MCF 10A (cell line): ENCODE results near the gene BCL2A1. TPM values are rescaled to one million over a fixed set of nuclear protein-coding genes. Genes with fewer than 3 reads are reported as not detected.
A peak's percentile ranks its signal among the peaks of the same experiment; 100 is the strongest.

Experiments used
- BruUV-seq: library from RNA; stranded (reverse); fragments of 400-500 nt; replicated peaks from 2 replicates; lab custom pipeline; 2021; lab: Mats Ljungman, UMichigan
- CTCF ChIA-PET: fragments of 300-600 bp; sonication (Branson Sonifier 250); formaldehyde crosslinking; extraction: SDS; loops from one replicate; lab custom pipeline; 2021; ENCODE audit warnings: antibody characterized with exemption, inconsistent platforms; lab: Yijun Ruan, JAX
- POLR2A ChIA-PET: fragments of 300-600, 350-650 bp; sonication (Branson Sonifier 250); formaldehyde crosslinking; extraction: SDS; loops from one replicate; lab custom pipeline; 2020; ENCODE audit warnings: antibody characterized with exemption, inconsistent platforms; lab: Yijun Ruan, JAX
- DNase-seq: peaks from one replicate; pipeline ENCODE4 v3.0.0-alpha.2; 2018; ENCODE audit not compliant: unreplicated experiment
- H3K27ac Mint-ChIP-seq: one replicate; pipeline ENCODE4 v1.8.0; 2022; ENCODE audit warnings: mild to moderate bottlenecking, low read depth, mixed read lengths; ENCODE audit not compliant: unreplicated experiment
- H3K27me3 Mint-ChIP-seq: one replicate; pipeline ENCODE4 v1.8.0; 2022; ENCODE audit warnings: mixed read lengths; ENCODE audit not compliant: insufficient read depth, unreplicated experiment
- H3K36me3 Mint-ChIP-seq: one replicate; pipeline ENCODE4 v1.8.0; 2022; ENCODE audit warnings: mild to moderate bottlenecking, moderate library complexity, mixed read lengths; ENCODE audit not compliant: insufficient read depth, unreplicated experiment
- H3K4me1 Mint-ChIP-seq: one replicate; pipeline ENCODE4 v1.8.0; 2022; ENCODE audit warnings: mixed read lengths; ENCODE audit not compliant: insufficient read depth, unreplicated experiment
- H3K4me3 Mint-ChIP-seq: one replicate; pipeline ENCODE4 v1.8.0; 2022; ENCODE audit warnings: mild to moderate bottlenecking, moderate library complexity, mixed read lengths; ENCODE audit not compliant: unreplicated experiment
- H3K9me3 Mint-ChIP-seq: one replicate; pipeline ENCODE4 v1.8.0; 2022; ENCODE audit warnings: mixed read lengths; ENCODE audit not compliant: unreplicated experiment
- intact Hi-C: fragments of 100-400 bp; cut with micrococcal nuclease; formaldehyde crosslinking; loops from 2 replicates; pipeline ENCODE4 v1.14.1; 2022
- total RNA-seq: library from RNA; stranded (reverse); gene quantifications from 2 replicates; pipeline ENCODE4 v1.2.3, GENCODE V29; 2022
- TF ChIP-seq, protein P1 (sequence below): fragments of 200-600 bp; IDR thresholded peaks from one replicate; pipeline ENCODE4 v1.8.0; 2022; ENCODE audit warnings: antibody characterized with exemption, mild to moderate bottlenecking; ENCODE audit not compliant: unreplicated experiment

Gene BCL2A1
- total RNA-seq, 1 experiment from 2014 or later, result not detected

DNA sequence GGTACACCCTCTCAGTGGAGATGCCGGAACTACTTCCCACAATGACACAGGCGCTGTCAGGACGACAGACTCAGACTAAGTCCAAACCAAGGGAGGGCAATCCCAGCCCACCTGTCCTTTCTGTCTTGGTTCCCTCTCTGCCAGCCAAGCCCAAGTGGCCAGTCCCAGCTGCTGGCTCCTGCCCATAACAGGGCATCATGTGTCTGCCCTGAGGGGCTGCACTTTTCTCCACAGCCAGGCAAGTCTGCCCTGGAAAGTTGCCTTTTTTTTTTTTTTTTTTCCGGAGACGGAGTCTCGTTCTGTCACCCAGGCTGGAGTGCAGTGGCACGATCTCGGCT lies 20.0 kb upstream of the BCL2A1 start:
- TF ChIP-seq, protein P1, sequence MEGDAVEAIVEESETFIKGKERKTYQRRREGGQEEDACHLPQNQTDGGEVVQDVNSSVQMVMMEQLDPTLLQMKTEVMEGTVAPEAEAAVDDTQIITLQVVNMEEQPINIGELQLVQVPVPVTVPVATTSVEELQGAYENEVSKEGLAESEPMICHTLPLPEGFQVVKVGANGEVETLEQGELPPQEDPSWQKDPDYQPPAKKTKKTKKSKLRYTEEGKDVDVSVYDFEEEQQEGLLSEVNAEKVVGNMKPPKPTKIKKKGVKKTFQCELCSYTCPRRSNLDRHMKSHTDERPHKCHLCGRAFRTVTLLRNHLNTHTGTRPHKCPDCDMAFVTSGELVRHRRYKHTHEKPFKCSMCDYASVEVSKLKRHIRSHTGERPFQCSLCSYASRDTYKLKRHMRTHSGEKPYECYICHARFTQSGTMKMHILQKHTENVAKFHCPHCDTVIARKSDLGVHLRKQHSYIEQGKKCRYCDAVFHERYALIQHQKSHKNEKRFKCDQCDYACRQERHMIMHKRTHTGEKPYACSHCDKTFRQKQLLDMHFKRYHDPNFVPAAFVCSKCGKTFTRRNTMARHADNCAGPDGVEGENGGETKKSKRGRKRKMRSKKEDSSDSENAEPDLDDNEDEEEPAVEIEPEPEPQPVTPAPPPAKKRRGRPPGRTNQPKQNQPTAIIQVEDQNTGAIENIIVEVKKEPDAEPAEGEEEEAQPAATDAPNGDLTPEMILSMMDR, result no peak
- H3K36me3 Mint-ChIP-seq, result no peaks in the 10 kb centered on the region
- intact Hi-C loops, result no loop called here
- ChIA-PET CTCF (no interaction called here), POLR2A (no interaction called here)
- no TSS peak for BruUV-seq
- no peak overlapping the region for H3K27ac Mint-ChIP-seq
- no peak overlapping the region for H3K4me3 Mint-ChIP-seq
- no peak for DNase-seq
- H3K4me1 Mint-ChIP-seq, result peaks cover 7% of the 10 kb centered on the region
- peaks cover 16% of the 10 kb centered on the region for H3K27me3 Mint-ChIP-seq
- no peaks in the 10 kb centered on the region for H3K9me3 Mint-ChIP-seq

DNA sequence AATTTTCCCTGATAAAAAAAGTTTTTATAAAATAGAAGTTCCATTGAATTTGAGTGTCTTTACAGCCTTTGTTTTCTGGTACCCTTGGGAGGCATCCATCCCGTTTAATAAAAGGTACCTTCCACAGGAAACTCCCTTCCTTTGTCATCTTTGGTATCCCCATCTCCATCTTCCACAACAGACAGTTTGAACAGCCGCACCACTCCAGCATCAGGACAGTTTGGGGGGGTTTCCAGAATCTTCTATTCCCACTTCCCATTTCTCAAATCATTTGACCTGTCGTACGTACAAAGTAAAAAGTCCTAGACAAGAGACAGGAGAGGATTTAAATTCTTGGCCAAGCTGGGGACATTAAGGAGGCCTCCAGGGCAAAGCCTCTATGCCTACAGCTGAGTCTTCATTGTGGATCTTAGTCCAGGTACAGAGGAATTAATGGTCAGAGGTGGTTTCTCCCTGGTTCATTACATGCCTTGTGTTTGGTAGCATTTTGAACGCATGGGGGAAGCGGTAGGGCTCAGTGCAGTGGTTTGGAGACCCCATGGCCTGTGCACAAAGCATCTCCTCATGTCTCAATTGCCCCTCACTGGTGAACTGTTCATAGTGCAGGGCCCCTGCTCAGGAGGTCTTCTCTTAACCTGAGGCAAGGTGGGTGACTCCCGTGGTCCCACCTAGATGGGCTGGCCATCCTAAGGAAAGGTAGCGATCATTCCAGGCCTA lies 19.4 kb upstream of the BCL2A1 start:
- BruUV-seq, result no TSS peak
- H3K4me3 Mint-ChIP-seq, result no peak overlapping the region
- ChIA-PET POLR2A (interaction anchor here (1.3 to 1.4 kb wide), 2 partner anchors 67 to 134 kb away, joined by 5 read pairs; no protein-coding TSS in a partner anchor), CTCF (interaction anchor here (0.6 kb wide), 1 partner anchor 34 kb away, joined by 3 read pairs; no protein-coding TSS in a partner anchor)
- H3K36me3 Mint-ChIP-seq, result no peaks in the 10 kb centered on the region
- no peak overlapping the region for H3K27ac Mint-ChIP-seq
- intact Hi-C loops, result no loop called here
- H3K9me3 Mint-ChIP-seq, result no peaks in the 10 kb centered on the region
- TF ChIP-seq, protein P1, result no peak
- peaks cover 16% of the 10 kb centered on the region for H3K27me3 Mint-ChIP-seq
- H3K4me1 Mint-ChIP-seq, result peaks cover 7% of the 10 kb centered on the region
- no peak for DNase-seq

DNA sequence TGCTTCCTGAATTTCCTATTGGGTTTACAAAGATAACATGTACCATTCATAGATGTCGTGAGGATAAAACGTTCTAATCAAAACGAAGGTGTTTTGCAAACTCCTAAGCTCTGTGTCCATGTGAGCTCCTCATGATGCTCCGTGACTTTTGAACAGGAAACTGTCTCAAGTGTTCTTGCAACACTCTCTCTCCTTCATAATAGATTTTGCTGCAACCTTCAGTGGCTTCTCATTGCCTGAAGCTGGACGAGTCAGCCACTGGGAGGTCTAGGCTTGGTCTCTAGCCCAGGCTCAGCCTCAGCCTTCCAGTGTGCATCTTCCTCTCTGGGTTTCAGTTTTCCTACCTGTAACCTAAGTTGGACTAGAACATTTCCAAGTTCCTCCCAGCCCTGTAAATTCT lies 18.7 kb upstream of the BCL2A1 start:
- TF ChIP-seq, protein P1, result no peak
- Mint-ChIP-seq H3K36me3 (no peaks in the 10 kb centered on the region), H3K27ac (no peak overlapping the region), H3K4me3 (no peak overlapping the region), H3K9me3 (no peaks in the 10 kb centered on the region), H3K4me1 (peaks cover 4% of the 10 kb centered on the region), H3K27me3 (peaks cover 16% of the 10 kb centered on the region)
- no TSS peak for BruUV-seq
- intact Hi-C loops, result no loop called here
- ChIA-PET CTCF (interaction anchor here (0.6 to 0.7 kb wide), 2 partner anchors 10 to 33 kb away, joined by 3 read pairs; no protein-coding TSS in a partner anchor), POLR2A (interaction anchor here (0.6 to 1.4 kb wide), 3 partner anchors 66 to 133 kb away, joined by 3 to 5 read pairs (median 5); no protein-coding TSS in a partner anchor)
- peak; percentile 61 for DNase-seq

DNA sequence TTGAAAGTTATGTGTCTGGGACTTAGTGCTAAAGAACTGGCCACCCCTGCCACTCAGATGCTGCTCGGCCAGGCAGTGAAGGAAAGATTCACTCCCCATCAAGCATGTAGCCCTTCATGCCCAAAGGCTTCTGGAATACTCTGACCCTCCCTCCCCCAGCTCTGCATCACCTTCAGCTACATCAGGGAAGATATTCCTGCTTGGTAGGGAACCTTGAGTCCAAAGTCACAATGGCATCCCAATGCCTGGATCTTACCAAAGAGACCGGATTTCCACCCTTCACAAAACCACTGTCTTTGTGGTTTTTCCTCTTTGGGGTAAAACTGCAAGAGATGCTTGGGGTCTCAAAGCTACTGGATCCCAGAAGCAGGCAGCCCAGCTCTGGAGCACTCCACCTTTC lies 18.2 kb upstream of the BCL2A1 start:
- no peaks in the 10 kb centered on the region for H3K9me3 Mint-ChIP-seq
- no peaks in the 10 kb centered on the region for H3K4me1 Mint-ChIP-seq
- no peak for DNase-seq
- H3K27me3 Mint-ChIP-seq, result peaks cover 16% of the 10 kb centered on the region
- no peak overlapping the region for H3K4me3 Mint-ChIP-seq
- H3K36me3 Mint-ChIP-seq, result no peaks in the 10 kb centered on the region
- H3K27ac Mint-ChIP-seq, result no peak overlapping the region
- CTCF ChIA-PET, result interaction anchor here (0.7 to 1.0 kb wide), 2 partner anchors 10 to 135 kb away, joined by 3 read pairs; no protein-coding TSS in a partner anchor
- BruUV-seq, result no TSS peak
- intact Hi-C loops, result no loop called here
- POLR2A ChIA-PET, result interaction anchor here (0.6 to 1.4 kb wide), 3 partner anchors 66 to 133 kb away, joined by 3 to 5 read pairs (median 5); no protein-coding TSS in a partner anchor
- TF ChIP-seq, protein P1, result no peak
